HG02759 (cell line): ENCODE measurements around the gene COL1A1.

Source experiments
- ATAC-seq: cut with Tn5 transposase; IDR thresholded peaks from one replicate; pipeline ENCODE4 v1.9.1; 2021; ENCODE audit warnings: mild to moderate bottlenecking, moderate library complexity; ENCODE audit not compliant: unreplicated experiment

The COL1A1 gene

DNA sequence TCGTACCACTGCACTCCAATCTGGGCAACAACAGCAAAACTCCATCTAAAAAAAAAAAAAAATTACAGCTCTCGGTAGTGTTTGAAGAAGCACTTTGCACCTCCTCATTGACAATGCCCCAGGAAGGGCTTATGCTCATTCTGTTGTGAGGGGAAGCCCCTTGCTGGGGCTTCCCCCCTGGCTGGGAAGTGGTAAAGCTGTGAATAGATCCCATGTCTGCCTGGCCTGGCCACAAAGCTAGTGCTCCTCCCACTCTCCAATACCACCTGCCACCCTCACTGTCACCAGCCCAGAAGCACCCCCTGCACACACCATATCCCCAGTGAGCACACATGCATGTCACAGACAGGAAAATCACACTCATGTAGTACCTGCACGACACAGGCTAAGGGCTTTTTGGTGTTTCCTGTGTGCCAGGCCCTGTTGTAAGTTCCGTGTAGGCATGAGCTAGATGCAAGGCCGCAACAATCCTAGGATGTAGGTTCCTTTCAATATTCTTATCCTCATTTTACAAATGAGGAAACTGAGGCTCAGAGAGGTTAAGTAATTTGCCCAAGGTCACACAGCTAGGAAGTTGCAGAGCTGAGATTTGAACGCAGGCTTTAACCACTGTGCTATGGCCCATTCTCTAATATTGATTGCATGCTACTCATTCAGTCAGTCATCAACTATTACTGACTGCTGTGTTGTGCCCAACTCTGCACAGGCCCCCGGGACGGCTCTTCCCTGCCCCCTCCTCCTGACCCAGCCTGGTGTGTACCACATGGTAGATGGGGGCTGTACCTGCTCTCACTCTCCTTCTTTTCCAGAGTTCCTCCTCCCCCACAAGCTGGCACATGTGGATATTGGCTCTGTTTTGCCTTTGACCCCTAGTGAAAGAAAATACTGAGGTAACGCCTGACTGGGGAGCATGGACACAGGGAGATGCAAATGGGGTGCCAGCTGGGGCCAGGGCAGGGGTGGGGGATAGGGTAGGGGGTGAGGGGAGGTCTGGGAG is 11.9 kb upstream of the COL1A1 start:
- ATAC-seq: peak; percentile 95

DNA sequence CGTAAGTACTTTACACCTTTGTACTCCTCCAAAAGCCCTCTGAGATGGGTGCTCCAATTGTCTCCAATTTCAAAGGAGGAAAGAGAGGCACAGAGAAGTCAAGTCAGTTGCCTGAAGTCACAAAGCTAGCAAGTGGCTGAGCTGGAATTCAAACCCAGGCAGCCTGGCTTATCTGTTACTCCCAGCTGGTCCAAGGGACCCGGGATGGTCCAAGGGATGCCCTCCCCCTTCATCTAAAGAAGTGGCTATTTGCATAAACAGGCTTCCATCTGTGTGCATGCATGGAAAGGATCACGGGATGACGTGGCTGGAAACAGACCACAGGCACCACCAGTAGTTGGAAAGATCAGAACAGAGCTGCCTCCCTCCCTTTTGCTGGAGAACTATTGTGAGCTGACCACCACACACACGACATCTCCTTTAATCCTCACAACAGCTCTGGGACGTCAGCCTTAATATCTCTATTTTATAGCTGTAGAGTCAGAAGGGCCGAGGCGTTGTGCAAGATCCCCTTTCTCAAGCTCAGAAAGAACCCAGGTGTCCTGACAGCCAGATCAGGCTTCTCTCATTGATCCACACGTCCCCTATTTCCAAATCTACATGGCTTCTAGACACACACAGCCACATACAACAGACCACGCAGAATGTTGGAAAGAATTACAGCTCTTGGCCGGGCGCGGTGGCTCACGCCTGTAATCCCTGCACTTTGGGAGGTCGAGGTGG is 10.9 kb upstream of the COL1A1 start:
- ATAC-seq: no peak

DNA sequence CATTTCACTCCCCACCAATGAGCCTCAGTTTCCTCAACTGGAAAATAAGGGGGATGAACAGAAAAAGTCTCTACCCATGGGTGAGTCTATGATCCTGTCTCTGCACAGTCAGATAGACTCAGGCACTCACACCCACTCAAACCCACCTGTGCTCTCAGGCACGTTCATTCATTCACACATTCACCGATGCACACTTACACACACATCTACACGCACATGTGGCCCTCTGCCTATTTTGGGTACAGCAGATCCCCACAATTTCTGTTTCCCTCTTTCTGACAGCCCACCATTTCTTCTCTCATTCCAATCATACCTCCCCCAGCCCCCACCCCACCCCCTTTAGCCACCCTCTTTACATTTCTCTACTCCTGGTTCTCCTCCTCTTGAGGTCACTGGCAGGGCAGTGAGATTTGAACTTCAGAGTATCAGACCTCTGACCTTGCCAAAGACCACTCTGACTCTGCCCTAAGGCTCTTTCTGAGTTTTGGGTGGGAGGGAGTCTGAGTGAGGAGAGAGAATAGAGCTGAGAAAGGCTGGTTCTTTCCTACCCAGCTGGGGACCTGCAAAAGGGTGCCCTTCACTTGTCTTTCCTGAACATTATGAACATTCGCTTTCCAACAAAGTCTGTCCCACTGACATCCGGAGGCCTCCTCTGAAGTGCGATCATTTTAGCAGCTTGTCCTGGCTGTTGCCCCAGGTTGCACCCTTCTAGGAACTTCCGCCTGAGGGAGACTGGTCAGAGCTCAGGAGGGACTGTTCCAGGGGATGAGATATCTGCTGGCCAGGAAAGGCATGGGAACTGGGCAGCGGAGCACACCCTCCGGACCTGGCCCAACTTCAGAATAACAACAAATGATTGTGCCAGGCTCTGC is 10.1 kb upstream of the COL1A1 start:
- ATAC-seq: no peak

DNA sequence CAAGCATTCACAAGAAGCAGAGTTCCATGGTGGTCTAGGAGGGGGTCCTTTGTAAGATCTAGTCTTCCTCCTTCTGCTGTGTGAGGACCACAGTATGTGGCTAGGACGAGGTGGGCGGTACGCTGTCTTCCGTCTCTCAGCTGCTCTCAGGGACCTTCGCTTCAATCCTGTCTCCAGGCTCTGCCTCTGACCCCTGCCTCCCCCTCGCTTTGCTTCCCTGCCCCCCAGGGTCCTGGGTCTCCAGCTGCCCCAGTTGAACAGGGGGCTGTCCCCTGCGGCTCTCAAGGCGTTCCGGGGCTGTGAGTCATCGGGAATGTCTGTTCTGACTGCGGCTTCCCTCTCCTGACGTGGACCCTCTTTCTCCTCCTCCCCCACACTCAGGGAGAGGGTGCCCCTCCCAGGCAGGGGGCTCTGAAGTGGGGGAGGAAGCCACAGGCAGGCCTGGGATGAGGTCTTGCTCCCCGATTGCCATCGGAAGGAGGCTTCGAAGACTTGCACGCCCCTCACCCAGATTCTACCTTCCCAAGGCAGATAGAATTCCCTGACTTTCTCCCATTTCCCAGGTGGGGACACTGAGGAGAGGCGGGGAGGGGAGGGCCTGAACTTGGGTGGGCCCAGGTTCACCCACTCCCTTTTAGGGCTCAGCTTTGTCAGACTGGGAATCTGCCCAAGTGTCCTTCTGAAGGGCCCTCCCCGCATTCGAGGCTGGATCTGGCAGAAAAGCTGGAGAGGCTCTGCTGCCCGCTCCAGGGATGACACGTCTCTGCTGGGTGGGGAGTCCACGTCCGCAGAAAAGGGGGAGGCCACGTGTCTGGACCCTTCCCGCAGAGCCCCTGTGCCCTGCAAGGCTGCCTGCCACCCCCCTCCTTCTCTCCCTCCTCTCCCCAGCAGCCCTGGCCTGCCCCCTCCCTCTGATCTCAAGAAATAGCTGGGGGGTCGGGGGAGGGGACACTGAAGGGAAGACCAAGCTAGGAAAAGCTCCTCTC is 9.1 kb upstream of the COL1A1 start:
- ATAC-seq: no peak

GRCh38 chr17:50209472-50210239 is 8.2 kb upstream of the COL1A1 start:
- ATAC-seq: no peak

DNA sequence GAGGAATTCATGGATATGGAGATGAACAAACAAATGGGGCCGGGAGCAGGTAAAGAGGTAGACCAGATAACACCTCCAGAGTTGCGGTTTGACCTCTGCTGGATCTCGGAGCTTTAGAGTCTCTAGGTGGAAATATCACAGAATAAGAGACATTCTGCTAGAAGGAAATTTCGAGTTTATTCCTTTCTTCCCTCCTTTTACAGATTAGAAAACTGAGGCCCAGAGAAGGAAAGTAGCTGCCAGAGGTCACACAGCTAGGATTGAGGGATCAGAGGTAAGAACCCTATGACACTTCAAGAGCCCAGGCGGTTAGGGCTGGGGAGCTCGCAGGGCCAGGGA is 7.7 kb upstream of the COL1A1 start:
- ATAC-seq: no peak

- no peak for ATAC-seq
Observed at GRCh38 chr17:50208611-50209061, 7.2 kb upstream of the COL1A1 start.

DNA sequence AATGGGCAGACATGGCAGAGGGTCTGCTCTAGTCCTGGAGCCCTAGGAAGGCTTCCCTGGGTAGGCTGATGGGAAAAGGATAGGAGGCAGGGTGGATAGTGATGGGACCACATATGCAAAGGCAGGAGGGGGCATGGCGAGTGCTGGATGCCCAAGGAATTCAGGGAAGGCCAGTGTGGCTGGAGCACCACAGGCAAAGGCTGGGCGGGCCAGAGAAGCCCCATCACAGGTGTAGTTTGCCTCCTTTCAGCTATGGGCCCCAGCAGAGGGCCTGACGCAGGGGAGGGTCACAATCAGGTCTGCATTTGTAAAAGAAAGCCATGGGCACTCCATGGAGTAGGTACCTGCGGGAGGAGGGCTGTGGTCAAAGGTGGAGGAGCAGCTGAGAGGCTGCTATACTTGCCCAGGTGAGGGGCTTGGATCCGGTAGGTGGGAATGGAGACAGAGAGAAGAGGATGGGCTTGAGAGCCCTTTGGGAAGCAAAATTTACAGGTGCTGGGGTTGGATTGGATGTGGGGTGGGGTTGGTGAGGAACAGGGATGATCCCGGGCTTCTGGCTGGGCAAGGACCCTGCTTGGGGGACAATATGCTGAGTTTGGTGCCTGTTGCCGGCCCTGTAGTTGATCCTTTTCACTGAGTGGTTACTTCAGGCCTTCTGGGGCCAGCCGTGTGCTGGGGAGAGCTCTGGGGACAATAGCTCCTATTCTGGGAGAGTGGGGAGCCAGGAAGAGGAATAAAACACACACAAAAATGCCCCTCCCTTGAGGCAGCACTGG is 6.5 kb upstream of the COL1A1 start:
- no peak for ATAC-seq

DNA sequence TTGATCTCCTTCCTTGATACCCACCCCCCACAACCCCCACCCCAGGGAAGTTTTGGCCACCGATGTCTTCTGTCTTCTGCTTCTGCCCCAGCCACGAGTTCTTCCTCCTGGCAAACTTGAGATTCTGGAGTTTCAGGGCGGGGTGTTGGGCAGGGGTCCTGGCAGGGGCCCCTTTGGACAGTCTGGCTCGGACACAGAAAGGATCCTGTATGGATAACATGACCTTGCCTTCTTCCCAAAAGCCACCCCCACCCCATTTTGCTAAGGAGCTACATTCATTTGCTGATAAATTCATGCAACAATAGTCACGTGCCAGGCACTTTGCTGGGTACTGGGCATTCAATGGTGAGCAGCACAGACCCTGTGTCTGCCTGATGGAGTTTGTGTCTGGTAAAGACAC is 5.9 kb upstream of the COL1A1 start:
- no peak for ATAC-seq

GRCh38 chr17:50206604-50207293 is 5.3 kb upstream of the COL1A1 start:
- no peak for ATAC-seq

GRCh38 chr17:50205963-50206505 is 4.6 kb upstream of the COL1A1 start:
- ATAC-seq: no peak

DNA sequence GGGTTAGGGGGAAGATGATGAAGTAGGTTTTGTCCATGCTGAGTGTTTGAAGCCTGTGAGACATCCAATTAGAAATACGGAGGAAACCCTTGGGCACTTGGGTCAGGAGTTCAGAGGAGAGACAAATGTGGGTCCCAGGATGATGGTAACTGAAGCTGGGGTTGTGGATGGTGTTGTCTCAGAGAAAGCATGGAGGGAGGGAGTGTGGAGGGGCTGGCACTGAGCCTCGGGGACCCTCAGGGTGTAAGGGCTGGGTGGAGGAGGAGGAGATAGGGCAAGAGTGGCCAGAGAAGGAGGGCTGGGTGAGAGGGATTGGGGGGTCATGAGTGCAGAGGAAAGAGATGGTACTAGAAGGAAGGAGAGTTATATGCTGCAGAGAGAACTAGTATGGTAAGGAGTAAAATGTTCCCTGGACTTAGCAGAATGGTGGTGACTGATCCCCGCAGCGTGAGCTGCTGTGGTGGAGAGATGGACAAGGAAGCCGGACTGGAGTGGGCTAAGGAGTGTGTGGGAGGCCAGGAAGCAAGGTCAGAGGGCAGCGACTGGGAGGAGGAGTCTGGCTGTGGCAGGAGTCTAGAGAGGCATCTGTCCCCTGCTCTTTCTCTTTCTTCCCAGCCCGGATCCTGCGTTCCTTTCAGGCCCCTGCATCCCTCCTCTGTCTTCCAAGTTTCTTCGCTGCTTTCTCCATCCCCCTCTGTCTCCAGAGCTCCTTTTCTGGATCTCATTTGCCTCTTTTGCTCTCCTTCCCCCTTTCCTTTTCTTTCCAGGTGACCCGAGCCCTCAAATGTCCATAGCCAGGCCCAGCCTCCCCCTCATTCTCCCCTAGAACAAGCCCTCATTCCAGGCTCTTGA is 3.9 kb upstream of the COL1A1 start:
- ATAC-seq: no peak

GRCh38 chr17:50204431-50204830 is 3.0 kb upstream of the COL1A1 start:
- ATAC-seq: no peak

DNA sequence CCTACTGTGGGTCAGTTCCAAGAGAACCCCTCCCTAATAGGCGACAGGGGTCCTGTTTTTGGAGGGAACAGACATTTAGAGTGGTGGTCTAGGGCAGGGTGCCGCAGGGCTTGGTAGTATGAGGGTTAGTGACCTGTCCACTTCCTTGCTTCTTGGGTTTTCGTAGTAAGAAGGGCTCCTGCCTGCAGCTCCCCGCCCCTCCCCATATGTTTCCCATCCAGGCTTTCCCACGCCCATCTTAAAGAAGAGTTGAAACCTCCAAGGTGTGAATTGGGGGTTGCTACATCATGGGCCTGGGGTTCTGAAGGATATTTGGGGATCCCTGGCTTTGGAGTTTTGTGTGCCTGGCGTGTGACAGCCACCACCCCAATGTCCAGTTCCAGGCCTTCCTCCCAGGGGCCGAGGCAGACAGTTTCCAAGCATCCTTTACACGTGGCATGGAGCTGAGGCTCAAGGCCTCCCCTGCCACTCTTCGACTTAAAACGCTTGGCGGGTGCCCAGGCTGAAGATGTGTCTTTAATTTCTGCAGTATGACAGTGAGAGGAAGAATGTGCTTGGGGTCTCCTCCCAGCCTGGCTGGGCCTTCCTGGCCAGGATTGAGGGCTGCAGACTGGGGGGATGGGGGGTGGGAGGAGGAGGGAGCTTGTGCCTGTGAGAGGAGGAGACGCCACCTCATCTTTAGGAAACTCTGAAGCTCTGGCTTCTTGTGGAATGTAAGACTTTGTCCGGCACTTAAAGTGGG is 2.3 kb upstream of the COL1A1 start:
- ATAC-seq: no peak

- no peak for ATAC-seq
Observed at GRCh38 chr17:50203086-50203485, 1.7 kb upstream of the COL1A1 start.
